MCF 10A (cell line): ENCODE data around the gene NGF. TPM values are rescaled to one million over a fixed set of nuclear protein-coding genes. Genes with fewer than 3 reads are reported as not detected.
A peak's percentile ranks its signal among the peaks of the same experiment; 100 is the strongest.

ENCODE experiments used
- BruUV-seq: library from RNA; stranded (reverse); fragments of 400-500 nt; replicated peaks from 2 replicates; lab custom pipeline; 2021; lab: Mats Ljungman, UMichigan
- CTCF ChIA-PET: fragments of 300-600 bp; sonication (Branson Sonifier 250); formaldehyde crosslinking; extraction: SDS; loops from one replicate; lab custom pipeline; 2021; ENCODE audit warnings: antibody characterized with exemption, inconsistent platforms; lab: Yijun Ruan, JAX
- POLR2A ChIA-PET: fragments of 300-600, 350-650 bp; sonication (Branson Sonifier 250); formaldehyde crosslinking; extraction: SDS; loops from one replicate; lab custom pipeline; 2020; ENCODE audit warnings: antibody characterized with exemption, inconsistent platforms; lab: Yijun Ruan, JAX
- DNase-seq: peaks from one replicate; pipeline ENCODE4 v3.0.0-alpha.2; 2018; ENCODE audit not compliant: unreplicated experiment
- H3K27ac Mint-ChIP-seq: one replicate; pipeline ENCODE4 v1.8.0; 2022; ENCODE audit warnings: mild to moderate bottlenecking, low read depth, mixed read lengths; ENCODE audit not compliant: unreplicated experiment
- H3K27me3 Mint-ChIP-seq: one replicate; pipeline ENCODE4 v1.8.0; 2022; ENCODE audit warnings: mixed read lengths; ENCODE audit not compliant: insufficient read depth, unreplicated experiment
- H3K36me3 Mint-ChIP-seq: one replicate; pipeline ENCODE4 v1.8.0; 2022; ENCODE audit warnings: mild to moderate bottlenecking, moderate library complexity, mixed read lengths; ENCODE audit not compliant: insufficient read depth, unreplicated experiment
- H3K4me1 Mint-ChIP-seq: one replicate; pipeline ENCODE4 v1.8.0; 2022; ENCODE audit warnings: mixed read lengths; ENCODE audit not compliant: insufficient read depth, unreplicated experiment
- H3K4me3 Mint-ChIP-seq: one replicate; pipeline ENCODE4 v1.8.0; 2022; ENCODE audit warnings: mild to moderate bottlenecking, moderate library complexity, mixed read lengths; ENCODE audit not compliant: unreplicated experiment
- H3K9me3 Mint-ChIP-seq: one replicate; pipeline ENCODE4 v1.8.0; 2022; ENCODE audit warnings: mixed read lengths; ENCODE audit not compliant: unreplicated experiment
- intact Hi-C: fragments of 100-400 bp; cut with micrococcal nuclease; formaldehyde crosslinking; loops from 2 replicates; pipeline ENCODE4 v1.14.1; 2022
- total RNA-seq: library from RNA; stranded (reverse); gene quantifications from 2 replicates; pipeline ENCODE4 v1.2.3, GENCODE V29; 2022
- TF ChIP-seq, protein P1 (sequence below): fragments of 200-600 bp; IDR thresholded peaks from one replicate; pipeline ENCODE4 v1.8.0; 2022; ENCODE audit warnings: antibody characterized with exemption, mild to moderate bottlenecking; ENCODE audit not compliant: unreplicated experiment

The NGF gene
- total RNA-seq, 1 experiment from 2014 or later, result 1.1 TPM

DNA sequence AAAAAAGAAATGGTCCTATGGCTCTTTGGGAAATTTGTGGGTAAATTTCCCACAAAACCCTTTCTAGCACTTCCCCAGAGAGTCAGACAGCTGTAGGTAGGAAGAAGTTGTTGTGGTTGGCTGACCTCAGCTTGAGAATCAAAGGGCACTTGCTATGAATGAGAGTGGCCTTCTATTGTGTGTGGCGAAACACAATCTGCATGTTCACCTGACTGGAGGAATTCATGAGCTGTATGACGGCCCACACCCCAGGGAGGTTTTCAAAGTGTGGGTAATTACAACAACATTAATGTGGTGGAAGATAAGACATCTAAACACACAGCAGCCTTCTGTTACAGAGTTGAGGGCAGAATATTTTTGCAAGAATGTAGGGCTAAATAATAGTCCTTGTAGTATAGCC, 38.8 kb downstream of the NGF start:
- ChIA-PET CTCF (interaction anchor here (1.0 kb wide), 1 partner anchor 306 kb away, joined by 3 read pairs; no protein-coding TSS in a partner anchor), POLR2A (interaction anchor here (2.0 kb wide), 1 partner anchor 132 kb away, joined by 4 read pairs; no protein-coding TSS in a partner anchor)
- Mint-ChIP-seq H3K9me3 (peaks cover 7% of the 10 kb centered on the region), H3K27me3 (no peaks in the 10 kb centered on the region), H3K4me1 (peaks cover 44% of the 10 kb centered on the region), H3K27ac (no peak overlapping the region), H3K36me3 (no peaks in the 10 kb centered on the region), H3K4me3 (no peak overlapping the region)
- DNase-seq, result no peak
- intact Hi-C loops, result no loop called here
- BruUV-seq, result no TSS peak
- TF ChIP-seq, protein P1, sequence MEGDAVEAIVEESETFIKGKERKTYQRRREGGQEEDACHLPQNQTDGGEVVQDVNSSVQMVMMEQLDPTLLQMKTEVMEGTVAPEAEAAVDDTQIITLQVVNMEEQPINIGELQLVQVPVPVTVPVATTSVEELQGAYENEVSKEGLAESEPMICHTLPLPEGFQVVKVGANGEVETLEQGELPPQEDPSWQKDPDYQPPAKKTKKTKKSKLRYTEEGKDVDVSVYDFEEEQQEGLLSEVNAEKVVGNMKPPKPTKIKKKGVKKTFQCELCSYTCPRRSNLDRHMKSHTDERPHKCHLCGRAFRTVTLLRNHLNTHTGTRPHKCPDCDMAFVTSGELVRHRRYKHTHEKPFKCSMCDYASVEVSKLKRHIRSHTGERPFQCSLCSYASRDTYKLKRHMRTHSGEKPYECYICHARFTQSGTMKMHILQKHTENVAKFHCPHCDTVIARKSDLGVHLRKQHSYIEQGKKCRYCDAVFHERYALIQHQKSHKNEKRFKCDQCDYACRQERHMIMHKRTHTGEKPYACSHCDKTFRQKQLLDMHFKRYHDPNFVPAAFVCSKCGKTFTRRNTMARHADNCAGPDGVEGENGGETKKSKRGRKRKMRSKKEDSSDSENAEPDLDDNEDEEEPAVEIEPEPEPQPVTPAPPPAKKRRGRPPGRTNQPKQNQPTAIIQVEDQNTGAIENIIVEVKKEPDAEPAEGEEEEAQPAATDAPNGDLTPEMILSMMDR, result no peak

DNA sequence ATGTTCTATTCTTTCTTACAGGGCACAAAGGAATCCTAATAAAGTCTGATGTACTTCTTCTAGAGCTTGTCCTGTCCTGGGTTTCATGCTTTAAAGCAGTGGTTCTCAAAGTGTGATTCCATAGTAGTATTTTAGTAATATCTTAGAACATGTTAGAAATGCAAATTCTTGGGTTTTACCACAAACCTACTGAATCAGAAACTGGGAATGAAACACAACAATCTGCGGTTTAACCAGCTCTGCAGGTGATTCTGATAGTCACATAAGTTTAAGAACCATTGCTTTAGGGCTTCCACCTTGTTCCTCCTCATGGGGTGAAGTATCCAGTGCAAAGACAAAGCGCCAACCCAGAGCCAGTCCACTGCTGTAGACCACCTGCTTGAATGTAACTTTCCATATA, 41.1 kb downstream of the NGF start:
- no peak for DNase-seq
- POLR2A ChIA-PET, result interaction anchor here (1.1 to 1.8 kb wide), 2 partner anchors 10 kb away, joined by 4 to 5 read pairs; no protein-coding TSS in a partner anchor
- CTCF ChIA-PET, result interaction anchor here (0.9 kb wide), 1 partner anchor 85 kb away, joined by 3 read pairs; no protein-coding TSS in a partner anchor
- H3K27ac Mint-ChIP-seq, result no peak overlapping the region
- no peaks in the 10 kb centered on the region for H3K36me3 Mint-ChIP-seq
- H3K4me3 Mint-ChIP-seq, result no peak overlapping the region
- H3K9me3 Mint-ChIP-seq, result no peaks in the 10 kb centered on the region
- TF ChIP-seq, protein P1, result no peak
- peaks cover 32% of the 10 kb centered on the region for H3K4me1 Mint-ChIP-seq
- intact Hi-C loops, result no loop called here
- H3K27me3 Mint-ChIP-seq, result no peaks in the 10 kb centered on the region
- no TSS peak for BruUV-seq

DNA sequence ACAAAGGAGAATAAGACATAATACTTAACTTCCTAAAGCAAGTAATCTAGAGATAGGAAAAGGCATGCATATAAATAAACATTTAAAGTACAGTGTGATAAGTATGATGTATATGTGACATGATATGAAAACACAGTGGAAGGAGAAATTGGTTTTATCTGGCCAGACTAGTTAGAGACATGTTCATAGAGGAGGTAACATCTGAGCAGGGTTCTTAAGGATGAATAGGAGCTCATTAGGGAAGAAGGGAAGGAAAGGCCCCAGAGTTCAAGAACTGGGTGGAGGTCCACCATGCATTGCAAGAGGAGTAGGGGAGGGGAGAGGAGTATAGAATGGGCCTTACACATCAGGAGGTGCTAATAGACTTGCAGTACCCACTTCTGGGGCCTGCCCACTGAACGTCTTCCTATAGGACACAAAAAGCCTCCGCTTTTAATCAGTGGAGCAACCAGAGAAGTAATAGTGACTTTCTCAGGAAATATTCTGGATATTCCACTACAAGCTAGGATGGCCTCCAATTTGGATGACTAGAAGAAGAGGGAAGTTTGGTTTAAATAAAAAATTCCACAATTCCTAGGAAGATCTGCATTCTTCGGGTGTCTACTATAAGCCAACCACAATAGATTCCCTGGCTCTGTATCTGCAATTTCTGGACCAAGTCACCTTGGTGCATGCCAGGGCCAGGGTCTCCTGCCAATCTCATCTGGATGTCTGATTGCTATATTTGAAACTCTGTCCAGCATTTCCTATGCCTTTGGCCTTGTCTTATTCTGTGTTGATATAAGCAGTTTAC, 41.9 kb downstream of the NGF start:
- Mint-ChIP-seq H3K36me3 (no peaks in the 10 kb centered on the region), H3K27ac (no peak overlapping the region), H3K4me3 (no peak overlapping the region), H3K27me3 (no peaks in the 10 kb centered on the region), H3K4me1 (peaks cover 26% of the 10 kb centered on the region), H3K9me3 (no peaks in the 10 kb centered on the region)
- intact Hi-C loops, result no loop called here
- TF ChIP-seq, protein P1, result no peak
- ChIA-PET CTCF (interaction anchor here (1.0 kb wide), 2 partner anchors 21 to 170 kb away, joined by 3 to 4 read pairs; no protein-coding TSS in a partner anchor), POLR2A (interaction anchor here (1.1 to 1.8 kb wide), 2 partner anchors 9 to 11 kb away, joined by 4 to 5 read pairs; no protein-coding TSS in a partner anchor)
- no TSS peak for BruUV-seq
- DNase-seq, result no peak

DNA sequence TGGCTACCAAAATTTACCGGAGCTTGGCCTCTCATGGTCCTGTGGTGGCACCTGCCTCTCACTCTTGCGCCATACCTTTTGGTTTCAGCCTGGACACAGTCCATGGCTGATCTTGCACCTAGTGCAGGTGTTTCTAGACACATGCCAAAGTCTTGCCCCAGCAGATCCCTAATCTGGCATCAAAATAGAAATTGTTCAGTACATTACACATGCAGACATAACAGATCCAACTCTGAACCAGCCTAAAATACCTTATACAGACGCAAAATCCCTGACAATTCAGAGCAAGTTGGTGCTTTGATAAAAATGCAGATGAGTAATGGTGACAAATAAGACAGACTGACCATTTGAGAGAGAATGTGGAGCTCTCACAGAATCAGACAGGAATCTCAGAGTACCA, 44.1 kb downstream of the NGF start:
- H3K36me3 Mint-ChIP-seq, result no peaks in the 10 kb centered on the region
- peaks cover 18% of the 10 kb centered on the region for H3K27me3 Mint-ChIP-seq
- no peak overlapping the region for H3K4me3 Mint-ChIP-seq
- ChIA-PET CTCF (interaction anchor here (0.6 to 1.5 kb wide), 9 partner anchors 12 to 342 kb away, joined by 3 to 7 read pairs (median 3); no protein-coding TSS in a partner anchor), POLR2A (interaction anchor here (0.5 to 1.4 kb wide), 4 partner anchors 9 to 137 kb away, joined by 3 to 5 read pairs (median 3); no protein-coding TSS in a partner anchor)
- intact Hi-C loops, result no loop called here
- H3K4me1 Mint-ChIP-seq, result peaks cover 11% of the 10 kb centered on the region
- no peaks in the 10 kb centered on the region for H3K9me3 Mint-ChIP-seq
- no peak overlapping the region for H3K27ac Mint-ChIP-seq
- DNase-seq, result peak; percentile 62
- no TSS peak for BruUV-seq
- TF ChIP-seq, protein P1, result no peak
